HPDE6-E6E7 (cell line): ENCODE results near the gene KIAA1191.

Experiments
- DNase-seq: peaks from one replicate; pipeline ENCODE4 v3.0.0; 2011; ENCODE audit warnings: missing footprints; ENCODE audit errors: extremely low spot score

The KIAA1191 gene

DNA sequence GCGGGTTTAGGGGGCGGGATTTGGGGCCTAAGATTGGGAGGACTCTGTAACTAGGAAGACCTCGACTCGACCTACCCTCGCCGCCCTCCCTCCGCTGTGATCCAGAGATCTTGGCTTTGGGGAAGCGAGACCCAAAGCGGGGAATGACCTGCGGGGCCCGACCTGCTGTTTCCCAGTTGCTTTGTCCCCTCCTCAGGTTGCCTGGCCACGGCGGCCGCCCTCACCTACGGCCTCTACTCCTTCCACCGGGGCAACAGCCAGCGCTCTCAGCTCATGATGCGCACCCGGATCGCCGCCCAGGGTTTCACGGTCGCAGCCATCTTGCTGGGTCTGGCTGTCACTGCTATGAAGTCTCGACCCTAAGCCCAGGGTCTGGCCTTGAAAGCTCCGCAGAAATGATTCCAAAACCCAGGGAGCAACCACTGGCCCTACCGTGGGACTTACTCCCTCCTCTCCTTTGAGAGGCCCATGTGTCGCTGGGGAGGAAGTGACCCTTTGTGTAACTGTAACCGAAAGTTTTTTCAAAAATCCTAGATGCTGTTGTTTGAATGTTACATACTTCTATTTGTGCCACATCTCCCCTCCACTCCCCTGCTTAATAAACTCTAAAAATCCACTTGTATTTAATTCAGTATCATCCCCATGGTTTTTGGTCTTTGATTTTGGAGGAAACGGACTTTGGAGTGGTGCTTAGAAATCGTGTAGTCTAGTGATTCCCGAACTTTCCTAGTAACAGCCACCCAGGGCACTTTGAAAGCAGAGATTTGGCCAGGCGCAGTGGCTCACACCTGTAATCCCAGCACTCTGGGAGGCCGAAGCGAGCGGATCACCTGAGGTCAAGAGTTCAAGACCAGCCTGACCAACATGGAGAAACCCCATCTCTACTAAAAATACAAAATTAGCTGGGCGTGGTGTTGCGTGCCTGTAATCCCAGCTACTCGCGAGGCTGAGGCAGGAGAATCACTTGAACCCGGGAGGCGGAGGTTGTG is 27.9 kb upstream of the KIAA1191 start:
- no peak for DNase-seq

- DNase-seq = peak; percentile 97
Observed at GRCh38 chr5:176388444-176389134, 27.0 kb upstream of the KIAA1191 start, which contains the start of the genes HIGD2A and NOP16. HIGD2A (plus strand) TSS chr5:176388751; CDS start chr5:176388820, 69 bp downstream. NOP16 (minus strand) TSS chr5:176388598; CDS start chr5:176388539, 59 bp downstream.

DNA sequence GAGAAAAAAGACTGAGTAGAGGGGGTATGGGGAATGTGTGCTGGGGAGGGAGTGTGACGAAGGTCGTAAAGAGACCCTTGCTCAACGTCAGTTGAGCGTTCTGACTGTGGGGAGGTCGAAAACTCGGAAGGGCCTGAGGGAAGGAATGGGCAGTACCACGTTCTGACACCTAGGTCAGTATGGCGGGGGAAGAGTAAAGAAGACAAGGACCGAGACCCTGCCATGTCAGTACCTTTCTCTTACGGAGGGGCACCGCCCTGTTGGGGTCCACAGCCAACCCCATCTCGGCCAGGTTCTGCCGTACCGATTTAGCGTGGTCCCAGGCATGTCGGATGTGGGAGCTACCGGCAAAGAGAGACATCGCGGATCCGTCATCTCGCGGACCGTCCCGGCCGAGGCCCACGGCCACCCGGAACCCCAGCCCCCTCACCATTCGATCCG is 26.5 kb upstream of the KIAA1191 start:
- DNase-seq = no peak

DNA sequence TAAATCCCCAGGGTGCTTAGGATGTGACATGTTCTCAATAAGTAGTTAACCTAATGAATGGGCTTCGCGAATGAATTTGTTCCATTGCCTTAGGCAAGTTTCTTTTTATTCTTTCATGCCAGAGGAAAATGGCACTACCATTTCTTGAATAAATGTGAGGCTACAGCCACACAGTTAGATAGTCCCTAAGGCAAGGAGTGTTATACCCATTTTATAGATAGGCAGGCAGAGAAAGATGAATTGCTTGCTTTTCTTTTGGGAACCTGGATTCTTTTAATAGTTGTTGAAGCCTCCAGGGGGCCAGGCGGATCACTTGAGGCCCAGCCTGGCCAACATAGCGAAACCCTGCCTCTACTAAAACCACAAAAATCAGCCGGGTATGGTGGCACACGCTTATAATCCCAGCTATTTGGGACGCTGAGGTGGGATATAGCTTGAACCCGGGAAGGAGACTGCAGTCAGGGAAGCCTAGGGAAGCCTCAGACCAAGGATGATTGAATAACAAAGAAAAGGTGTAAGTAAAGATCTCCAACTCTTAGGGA is 25.9 kb upstream of the KIAA1191 start:
- no peak for DNase-seq

- no peak for DNase-seq
Observed at GRCh38 chr5:176386491-176386890, 24.9 kb upstream of the KIAA1191 start.

DNA sequence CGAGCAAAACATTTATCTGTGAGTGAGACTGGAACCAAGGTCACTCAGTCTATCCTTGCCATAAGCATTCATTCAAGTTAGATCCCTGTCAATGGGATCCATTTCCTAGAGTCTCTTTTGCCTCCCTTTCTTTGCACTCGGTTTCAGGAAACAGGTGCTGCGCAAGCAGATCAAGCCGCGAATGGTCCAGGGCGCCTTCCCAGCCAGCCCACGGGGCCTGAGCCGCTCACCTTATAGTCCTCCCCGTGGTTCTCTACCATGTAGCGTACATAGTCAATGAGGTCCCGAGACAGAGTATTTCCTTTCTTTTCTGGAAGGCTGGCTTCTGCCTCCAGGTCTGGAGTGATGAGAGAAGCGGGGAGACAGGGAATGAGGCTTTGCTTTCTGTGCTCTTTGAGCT is 23.4 kb upstream of the KIAA1191 start:
- no peak for DNase-seq

GRCh38 chr5:176384366-176384930 is 22.9 kb upstream of the KIAA1191 start:
- DNase-seq = no peak

- no peak for DNase-seq
Observed at GRCh38 chr5:176383961-176384360, 22.4 kb upstream of the KIAA1191 start.

DNA sequence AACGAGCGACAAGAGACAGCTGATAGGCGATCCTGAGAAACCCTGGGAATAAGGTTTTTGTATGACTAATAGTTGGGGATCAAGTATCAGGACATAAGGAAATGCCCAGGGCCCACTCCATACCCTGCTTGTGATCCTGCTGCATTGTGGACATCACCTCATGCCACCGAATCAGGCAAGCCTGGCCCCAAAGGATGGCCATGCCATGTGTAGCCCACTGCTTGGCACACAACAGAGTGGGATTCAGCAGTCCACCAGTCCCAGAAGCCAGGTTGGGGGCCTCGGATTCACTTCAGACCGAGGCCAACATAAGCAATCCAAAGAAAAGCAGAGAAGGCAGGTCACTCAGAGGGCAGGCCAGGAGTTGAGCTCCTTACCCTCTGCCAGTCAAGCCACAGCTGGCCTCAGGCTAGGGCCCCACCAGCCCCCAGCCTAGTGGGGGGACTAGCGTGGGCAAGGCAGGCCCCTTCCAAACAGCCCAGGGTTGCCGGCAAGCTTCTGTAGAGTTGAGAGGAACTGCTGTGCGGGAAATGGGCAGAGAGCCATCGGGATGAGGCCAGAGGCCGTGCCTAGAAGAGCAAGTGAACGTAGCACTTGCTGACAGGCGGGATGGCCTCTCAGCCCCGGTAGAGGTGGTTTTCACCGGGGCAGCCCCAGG is 21.8 kb upstream of the KIAA1191 start:
- DNase-seq = no peak

GRCh38 chr5:176382721-176383120 is 21.2 kb upstream of the KIAA1191 start:
- no peak for DNase-seq

DNA sequence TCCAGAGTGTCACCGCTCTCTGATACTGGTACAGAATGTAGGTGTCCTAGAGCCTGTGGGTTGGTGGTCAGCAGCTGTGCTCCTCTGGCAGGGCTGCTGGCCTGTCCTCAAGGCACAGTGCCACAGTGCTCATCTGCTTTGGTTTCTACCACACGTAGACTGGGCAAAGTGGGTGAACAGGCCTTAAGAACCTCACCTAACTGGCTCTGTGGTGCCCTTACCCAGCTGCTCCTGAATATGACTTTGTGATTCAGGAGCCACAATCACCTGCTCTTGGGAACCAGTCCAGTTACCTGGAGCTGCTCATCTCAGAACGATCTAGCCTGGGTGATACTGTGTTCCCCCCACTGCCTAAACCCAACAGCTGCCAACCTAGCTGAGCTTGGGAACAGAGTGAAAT is 20.4 kb upstream of the KIAA1191 start:
- no peak for DNase-seq

DNA sequence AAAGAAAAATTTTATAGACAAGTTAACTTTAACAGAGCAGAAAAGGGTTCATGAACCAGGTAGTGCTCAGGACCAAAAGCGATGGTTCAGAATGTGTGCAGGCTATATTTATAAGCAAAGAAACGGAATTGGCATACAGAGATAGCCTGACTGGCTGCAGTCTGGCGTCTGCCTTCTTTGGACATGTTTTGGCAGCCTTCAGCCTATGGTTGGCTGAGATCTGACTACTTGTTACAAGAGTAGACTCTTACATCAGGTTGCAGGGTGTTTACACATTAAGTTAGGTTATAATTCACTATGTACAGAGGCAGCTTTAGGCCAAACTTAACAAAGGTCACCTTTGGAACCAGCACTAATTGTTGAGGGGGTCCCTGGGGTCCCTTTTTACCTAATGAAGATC is 19.9 kb upstream of the KIAA1191 start:
- no peak for DNase-seq

GRCh38 chr5:176379881-176380280 is 18.3 kb upstream of the KIAA1191 start:
- DNase-seq = no peak

DNA sequence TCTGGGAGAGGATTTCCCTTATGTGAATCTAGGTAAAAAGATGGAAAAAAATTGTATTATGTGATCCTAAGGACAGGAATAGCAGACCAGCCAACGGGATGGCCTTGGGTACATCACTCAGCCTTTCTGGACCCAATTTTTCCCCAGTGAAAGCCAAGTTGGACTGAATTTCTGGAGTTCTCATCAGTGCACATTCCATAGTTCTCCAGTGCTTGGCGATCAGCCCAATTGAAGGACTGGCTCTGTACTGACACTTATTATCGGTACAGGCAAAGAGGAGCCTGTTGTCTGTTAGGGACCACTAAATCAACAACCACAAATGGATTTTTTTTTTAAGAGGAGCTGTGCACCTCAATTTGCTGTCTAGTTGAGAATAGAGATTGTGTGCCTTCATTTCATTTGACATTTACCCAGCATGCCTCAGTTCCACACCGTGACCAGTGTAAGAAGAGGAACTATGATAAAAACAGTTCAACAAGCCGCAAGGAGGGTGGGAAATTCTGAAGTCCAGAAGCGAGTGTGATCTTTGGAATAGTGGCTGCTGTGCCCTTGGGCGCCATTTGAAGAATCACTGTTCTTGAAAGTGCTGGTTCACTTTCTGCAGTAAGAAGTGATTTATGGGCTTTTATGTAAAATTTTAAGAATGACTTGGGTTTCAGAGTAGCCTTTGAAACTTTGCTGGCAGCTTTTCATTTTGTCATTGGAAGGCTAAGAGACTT is 11.7 kb upstream of the KIAA1191 start:
- DNase-seq = no peak

DNA sequence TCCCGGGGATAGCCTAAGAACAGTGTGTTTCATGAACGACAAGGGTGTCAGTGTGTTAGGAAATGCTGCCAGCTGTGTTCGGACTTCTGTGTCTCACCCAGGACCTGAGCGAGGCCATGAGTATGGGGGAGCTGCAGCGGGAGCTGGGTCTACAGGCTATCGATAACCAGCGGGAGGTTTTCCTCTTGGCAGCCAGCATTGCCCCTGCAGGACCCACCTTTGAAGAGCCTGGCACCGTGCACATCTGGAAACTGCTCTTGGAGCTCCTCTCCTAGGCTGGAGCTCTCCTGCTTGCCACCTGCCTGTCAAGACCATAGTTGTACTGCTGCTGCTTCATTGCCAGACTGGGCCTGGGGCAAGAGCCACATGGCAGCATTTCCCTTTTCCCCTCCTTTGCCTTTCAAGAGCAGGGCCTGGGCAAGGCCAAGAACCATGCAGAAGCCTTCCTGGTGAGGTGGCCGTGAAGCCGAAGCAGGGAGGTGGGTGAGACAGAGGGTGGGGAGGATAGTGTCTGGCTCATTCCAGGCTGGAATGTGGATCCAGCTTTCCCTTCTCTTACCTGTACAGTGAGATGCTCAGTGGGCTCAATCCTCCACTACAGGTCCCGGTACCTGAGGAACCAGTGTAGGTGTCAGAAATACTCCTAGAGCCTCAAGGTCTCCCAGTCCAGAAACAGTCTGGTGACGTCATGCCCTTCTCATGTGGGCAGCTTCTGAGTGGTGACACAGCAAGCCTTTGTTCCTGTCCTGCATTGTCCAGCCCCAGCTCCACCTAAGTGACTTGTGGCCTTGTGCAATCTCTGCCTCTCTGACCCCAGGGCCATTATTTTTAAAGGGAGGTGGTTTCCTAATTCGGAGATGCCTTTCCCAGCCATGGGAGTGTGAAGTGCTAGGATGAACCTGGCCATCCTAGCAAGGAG is 10.3 kb upstream of the KIAA1191 start:
- DNase-seq = no peak

DNA sequence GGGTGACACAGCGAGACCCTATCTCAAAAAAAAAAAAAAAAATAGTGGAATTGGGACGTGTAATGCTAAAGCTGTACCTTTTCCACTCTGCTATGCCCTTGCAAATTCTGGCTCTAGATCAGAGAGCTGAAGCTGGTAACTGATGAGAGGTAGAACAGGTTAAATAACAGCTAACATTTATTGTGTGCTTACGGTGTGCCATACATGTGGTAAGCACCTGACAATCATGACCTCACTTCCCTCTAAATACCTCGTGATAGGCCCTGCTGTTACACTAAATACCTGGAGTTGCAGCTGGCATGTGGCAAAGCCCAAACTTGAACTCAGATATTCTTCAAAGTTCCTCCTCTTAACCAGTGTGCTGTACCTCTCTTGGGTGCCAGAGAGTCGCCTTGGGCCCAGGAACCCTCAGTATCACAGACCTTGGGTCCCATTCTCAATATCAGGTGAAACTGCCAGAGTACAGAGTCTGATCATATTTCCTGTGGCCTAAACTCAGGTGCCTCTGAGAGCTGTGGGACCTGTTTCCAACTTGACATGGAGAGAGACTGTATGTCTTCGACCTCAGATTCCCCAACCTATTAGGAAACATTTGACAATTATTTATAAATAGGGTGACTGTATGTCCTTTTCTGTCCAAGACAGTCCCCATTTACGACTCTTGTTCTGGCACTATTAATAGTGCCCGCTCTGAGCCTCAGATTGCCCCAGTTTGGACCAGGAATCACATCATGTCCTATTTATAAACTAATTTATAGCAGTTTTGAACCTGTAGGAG is 8.6 kb upstream of the KIAA1191 start:
- DNase-seq = no peak

DNA sequence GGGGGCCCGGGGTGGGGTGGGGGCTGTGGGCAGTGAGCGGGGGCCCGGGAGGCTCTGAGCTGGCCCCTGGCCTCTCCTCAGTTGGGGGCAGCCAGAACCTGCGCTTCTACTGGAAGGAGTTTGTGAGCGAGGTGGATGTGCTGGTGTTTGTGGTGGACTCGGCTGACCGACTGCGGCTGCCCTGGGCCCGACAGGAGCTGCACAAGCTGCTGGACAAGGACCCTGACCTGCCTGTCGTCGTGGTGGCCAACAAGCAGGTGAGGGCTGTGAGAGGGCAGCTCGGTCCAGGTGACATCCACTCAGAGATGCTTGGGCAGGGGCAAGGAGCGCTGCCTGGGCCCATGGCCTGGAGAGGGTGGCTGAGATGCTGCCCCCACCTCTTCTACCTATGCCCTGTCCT is 7.2 kb upstream of the KIAA1191 start:
- DNase-seq = no peak

DNA sequence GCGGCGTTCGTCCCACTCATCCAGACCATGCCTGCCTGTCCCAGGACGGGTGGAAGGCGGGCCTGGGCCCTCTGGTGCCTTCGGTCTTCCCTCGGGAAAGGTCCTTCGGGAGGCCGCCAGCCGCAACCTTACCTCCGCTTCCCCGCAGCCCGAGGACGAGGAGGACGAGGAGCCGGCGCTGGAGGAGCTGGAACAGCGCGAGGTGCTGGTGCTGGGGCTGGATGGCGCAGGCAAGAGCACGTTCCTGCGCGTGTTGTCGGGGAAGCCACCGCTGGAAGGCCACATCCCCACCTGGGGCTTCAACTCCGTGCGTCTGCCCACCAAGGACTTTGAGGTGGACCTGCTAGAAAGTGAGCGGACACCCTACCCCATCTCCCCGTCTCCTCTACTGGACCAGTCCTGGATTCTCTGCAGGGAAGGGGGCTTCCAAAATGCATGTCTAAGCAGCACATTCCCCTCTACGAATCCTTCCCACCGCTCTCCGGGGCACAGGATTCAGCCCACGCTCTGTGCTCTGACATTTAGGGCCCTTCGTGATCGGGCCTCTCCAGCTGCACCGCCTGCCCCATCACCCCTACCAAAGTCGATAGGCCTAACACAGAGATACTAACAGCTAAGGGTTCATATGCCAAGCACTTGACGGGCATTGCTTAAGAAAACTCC is 4.8 kb upstream of the KIAA1191 start:
- no peak for DNase-seq
